ENCODE measurements around the gene ST7.

- TF ChIP-seq POLR2AphosphoS5 (IDR thresholded peaks at IDR 0.05; ENCODE audit: low read depth, low read length) (no peak), TCF7L2 (IDR thresholded peaks at IDR 0.05; ENCODE audit: low read depth, low read length) (no peak), SIN3A (IDR thresholded peaks at IDR 0.05; ENCODE audit: borderline replicate concordance, insufficient read depth, low read depth, low read length) (no peak), REST (IDR thresholded peaks at IDR 0.05; ENCODE audit: insufficient read depth in 1 of 2, low read depth in 2 of 2, low read length in 1 of 2) (no peak)
- TF ChIP-seq, protein P1, sequence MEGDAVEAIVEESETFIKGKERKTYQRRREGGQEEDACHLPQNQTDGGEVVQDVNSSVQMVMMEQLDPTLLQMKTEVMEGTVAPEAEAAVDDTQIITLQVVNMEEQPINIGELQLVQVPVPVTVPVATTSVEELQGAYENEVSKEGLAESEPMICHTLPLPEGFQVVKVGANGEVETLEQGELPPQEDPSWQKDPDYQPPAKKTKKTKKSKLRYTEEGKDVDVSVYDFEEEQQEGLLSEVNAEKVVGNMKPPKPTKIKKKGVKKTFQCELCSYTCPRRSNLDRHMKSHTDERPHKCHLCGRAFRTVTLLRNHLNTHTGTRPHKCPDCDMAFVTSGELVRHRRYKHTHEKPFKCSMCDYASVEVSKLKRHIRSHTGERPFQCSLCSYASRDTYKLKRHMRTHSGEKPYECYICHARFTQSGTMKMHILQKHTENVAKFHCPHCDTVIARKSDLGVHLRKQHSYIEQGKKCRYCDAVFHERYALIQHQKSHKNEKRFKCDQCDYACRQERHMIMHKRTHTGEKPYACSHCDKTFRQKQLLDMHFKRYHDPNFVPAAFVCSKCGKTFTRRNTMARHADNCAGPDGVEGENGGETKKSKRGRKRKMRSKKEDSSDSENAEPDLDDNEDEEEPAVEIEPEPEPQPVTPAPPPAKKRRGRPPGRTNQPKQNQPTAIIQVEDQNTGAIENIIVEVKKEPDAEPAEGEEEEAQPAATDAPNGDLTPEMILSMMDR (IDR thresholded peaks at IDR 0.05), result no peak
Observed at GRCh38 chr7:117129521-117129955, 176.2 kb downstream of the ST7 start.

All from Panc1 (cell line).